GM18868 (cell line): ENCODE data around the gene NRIP1.

ENCODE experiments used
- ATAC-seq: cut with Tn5 transposase; IDR thresholded peaks from one replicate; pipeline ENCODE4 v1.9.1; 2021; ENCODE audit warnings: mild to moderate bottlenecking, moderate library complexity; ENCODE audit not compliant: unreplicated experiment

The NRIP1 gene

DNA sequence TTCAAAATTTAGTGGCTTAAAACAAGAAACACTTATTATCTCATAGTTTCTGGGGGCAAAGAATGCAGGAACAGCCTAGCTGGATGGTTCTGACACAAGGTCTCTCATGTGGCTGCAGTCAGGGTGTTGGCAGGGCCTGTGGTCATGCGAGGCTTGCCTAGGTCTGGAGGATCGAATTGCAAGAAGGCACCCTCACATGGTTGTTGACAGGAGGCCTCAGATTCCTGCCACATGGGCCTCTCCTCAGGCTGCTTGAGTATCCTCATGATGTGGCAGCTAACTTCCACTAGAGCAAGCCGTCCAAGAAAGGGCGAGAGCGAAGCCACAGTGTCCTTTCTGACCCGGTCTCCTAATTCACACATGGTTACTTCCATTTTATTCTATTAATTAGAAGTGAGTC is 6.2 kb upstream of the NRIP1 start:
- ATAC-seq: no peak

DNA sequence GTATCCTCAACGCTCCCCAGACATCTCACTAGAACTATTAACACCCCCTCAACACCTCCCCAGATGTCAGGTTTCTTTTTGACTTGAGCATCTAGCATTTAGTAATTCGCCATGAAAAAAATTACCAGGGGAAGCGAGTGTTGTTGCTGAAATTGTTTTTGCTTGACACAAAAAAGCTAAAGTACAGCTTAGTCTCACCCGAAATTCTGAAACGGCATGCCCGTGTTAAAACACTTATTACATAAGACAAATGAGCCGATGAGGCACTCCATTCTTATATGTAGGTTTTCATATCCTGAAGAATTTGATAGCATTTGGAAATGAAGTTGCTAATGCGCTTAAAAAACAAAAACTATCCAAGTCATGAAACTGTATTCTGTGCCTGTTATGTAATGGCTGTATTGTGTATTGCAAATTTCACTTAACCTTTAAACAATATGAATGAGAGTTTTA is 1.3 kb upstream of the NRIP1 start:
- ATAC-seq: no peak

DNA sequence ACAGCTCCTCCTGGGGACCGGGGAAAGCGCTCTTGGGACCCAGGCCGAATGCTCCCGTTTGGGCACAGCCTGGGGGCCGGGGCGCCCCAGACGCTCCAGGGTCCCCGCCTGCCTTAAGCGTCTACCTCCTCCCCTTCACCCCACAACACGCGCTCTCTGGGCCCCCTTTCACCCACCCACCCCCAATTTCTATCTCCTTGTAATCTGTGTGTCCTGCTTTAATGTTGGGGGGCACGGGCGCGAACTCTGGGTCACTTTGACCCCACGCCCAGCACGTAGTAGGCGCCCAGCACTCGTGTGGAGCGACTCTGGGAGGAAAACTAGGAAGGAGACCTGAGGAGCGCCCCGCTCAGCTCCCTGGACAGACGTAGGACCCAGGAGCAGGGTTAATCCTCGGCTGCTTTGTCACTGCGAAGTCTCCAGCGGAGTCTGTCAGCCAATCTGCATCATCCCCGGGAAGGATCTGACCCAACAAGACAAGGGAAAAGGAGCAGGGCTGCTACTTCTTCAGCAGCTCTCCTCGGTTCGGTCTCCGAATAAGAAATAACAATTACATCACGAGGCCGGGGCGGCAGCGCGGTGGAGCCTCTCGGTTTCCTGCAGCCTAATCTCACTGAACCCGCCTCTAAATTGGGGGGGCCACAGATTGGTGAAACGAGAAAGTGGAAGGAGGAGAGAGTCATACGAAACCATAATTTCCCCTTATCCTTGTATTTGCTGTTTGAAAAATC is 757 bp upstream of the NRIP1 start:
- peak; percentile 26 for ATAC-seq

DNA sequence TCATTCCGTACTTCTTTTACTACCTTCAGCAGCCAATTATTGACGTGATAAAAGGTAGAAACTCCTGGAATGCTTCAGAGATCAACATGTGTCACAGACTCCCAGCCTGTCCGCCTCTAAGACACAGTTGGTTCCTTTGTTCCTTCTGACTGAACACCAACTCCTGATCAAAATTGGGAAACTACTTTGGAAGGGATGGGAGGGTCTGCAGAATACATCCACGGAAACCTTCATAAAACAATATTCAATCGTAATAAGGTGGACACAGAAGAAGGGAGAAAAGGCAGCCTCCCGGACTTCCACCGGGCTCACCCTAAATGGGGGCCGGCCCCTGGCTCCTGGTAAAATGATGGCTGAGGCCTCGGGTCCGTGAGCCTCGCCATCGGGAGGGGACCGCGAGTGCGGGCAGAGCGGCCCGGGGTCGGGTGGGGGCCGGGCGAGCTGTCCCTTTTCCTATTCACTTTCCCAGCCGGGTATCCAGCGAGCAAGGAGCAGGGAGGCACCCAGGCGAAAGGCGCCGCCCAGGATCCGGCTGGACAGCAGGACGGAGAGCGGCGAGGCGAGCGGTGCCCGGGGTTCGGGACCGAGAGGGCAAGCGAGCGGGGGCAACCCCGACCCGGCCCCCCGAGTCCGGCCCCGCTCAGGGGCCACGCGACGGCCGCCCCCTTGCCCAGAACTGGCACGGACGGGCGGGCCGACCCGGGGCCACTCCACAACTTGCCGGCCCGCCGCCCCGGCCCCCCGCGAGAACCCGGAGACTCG is 805 bp downstream of the NRIP1 start:
- ATAC-seq: peak; percentile 0

DNA sequence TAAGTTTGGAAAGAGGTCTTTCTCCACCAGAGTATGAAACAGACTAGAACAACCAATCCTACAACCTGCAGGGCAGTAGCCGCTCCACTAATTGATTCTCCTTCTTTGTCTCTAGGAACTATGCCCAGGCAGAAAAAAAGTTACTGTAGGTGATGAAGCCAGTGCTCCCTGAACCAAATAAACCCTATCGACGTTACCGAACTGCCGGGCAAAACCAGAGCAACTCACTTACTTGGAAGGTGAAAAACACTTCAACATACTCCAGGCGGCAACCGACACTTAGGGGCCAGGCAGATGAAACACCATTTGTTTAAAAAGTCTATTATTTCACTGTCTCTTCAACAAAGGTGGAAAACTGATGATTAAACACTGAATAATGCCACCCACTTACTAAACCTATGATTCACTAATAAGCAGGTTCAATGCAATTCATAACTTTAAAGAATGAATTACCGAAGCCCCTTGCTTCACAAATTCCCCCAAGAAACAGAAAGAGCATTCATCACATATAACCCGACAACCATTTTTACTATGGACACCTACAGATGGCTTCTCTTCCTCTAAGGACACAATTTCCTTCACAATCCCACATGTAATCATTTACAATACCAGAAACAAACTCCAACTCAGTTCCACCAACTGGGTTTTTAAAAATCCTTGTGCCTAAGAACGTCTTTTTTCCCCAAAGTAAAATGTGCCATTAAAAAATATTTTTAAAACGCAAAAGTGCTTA is 1.6 kb downstream of the NRIP1 start:
- ATAC-seq: no peak

DNA sequence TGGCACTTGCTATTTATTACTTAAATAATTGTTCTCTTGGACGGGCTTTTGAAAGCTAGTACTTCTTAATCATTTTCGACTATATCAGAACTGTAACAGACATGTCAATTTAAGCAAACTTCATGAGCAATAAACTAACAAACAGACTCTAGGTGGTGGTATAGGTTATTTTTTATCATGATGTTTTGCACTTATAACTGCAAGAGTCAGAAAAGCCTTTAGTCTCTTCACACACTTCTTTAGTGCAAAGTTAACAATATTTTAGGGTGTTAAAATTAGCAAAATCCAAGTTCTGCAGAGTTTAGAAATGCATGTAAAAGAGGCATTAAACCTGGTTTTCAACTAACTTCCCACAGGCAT is 2.2 kb downstream of the NRIP1 start:
- no peak for ATAC-seq

DNA sequence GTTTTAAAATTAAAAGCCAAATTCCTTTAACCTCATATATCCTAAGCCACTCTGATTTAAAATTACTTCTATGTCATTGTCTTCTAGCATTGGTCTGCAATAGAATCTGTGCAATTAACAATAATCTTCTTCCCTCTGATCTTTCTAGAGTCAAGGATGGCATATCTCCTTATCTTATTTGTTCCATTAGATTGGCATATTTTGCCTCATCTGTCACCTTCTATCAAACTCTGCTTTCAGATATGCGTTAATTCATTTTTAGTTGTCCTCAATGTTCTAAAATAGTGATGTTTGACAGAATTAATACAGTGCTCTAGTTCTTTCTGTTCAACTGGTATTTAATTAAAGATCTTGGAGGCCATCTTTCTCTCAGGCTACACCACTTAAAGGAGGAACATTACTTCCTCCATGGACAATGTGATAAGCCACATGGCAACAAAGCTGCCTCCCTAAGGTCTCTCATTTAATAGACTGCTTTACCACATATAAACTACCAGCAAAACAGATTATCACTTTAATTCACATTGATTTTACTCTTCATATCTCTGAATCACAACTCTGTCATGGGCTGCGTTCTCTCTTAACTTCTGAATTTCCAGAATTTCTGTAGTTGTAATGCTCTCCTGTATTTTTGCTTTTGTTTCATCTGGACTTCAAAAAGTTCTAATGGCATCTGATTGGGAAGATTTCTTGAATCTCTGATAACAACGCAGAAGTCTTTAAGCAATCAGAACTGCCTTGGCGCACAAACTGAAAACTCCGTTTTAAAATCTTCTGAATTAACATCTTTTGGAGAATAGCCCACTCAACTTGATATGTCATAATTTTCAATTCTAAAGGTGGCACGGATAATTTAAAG is 2.8 kb downstream of the NRIP1 start:
- no peak for ATAC-seq

DNA sequence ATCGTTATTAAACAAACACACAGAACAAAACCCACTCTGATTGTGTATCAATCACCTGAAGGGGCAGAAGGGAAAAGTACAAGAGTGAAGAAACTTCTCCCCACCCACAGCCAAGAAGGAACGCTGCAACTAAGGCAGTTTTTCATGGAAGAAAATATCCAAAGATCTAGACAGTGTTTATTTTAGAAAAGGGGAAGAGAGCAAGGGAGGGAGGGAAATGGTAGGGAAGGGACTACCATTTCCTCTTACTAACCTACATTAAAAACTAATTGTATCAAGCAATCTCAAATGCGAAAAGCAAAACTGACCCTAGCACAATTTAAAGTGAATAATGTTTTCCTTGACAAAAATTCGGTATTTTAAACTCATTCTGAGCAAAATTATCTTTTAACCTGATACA is 3.5 kb downstream of the NRIP1 start:
- ATAC-seq: no peak

DNA sequence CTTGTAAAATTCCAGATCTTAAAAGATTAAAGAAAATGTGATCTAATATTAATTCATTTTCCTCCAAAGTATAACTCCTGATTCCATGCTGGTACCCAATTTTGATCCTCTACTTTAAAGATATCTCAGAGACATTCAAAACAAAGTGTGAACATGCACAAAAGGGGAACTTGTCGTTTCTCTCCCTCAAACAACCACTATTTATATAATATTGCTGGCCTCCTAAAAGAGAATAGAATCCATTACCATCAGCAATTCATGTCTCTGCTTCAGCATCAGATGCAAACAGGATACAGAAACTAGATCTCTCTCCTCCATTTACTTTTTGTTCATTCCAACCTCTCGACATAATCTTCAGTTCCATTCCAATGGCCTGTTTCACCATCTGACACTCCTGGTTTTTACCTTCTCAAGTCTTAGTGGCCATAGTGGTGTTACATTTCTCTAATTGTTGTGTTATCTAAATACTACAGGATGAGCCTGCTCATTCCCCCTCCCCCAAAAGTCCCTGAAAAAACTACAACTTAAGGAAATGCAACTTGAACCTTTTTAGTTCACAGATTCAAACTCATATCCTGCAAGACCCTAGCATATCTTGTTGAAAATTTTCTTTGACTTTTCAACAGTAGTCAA is 4.1 kb downstream of the NRIP1 start:
- ATAC-seq: no peak

DNA sequence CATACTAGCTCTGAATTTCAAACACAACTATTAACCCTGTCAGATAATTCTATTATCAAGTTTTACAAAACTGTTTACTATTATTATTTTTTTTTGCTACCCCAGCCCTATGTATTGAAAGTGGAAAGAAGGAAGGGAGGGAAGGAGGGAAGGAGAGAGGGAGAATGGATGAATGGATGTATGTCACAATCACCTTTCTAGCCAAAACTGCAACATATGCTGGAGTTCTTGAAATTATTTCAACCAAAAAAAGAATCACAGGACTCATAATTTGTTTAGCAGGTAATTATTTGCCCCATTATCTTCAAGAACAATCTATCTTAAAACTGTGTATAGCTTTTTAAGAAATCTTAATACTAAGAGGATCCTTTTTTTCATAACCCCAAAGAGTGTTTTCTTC is 5.4 kb downstream of the NRIP1 start:
- no peak for ATAC-seq

DNA sequence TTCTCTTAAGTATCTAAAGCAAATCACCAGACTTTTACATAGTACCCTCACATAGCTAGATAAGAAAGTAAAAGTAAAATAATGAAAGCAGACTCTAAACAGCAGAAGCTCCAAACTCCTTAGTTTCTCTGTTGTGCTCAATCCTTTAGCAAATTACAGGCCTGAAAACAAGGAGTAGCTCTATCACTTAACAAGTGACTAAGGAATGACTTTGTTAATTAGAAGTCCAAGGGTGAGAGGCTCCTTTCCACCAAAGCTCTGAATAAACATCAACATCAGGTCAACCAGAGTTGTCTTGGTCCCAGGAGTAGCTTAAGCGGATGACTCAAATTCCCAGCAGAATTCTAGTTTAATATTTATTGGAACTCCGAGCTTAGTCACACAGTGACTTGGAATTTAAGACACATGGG is 5.9 kb downstream of the NRIP1 start:
- ATAC-seq: peak; percentile 32

DNA sequence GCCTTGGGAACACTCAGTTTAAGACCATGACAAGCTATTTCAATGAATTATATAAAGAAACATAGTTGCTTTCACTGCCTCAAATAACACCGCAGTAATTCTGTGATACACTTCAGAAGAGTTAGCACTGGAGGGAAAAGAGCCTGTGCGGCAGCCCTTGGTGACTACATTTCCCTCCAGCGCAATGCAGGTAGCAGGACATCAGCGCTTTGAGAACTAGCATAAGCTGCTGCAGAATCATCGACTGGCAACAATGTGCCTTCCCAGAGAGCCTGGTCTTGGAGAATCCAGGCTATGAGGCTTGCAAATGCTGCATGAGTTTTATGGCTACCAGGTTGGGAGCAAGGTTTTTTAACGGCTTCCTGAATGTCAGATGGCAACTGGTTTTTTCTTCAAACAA is 7.5 kb downstream of the NRIP1 start:
- peak; percentile 23 for ATAC-seq

DNA sequence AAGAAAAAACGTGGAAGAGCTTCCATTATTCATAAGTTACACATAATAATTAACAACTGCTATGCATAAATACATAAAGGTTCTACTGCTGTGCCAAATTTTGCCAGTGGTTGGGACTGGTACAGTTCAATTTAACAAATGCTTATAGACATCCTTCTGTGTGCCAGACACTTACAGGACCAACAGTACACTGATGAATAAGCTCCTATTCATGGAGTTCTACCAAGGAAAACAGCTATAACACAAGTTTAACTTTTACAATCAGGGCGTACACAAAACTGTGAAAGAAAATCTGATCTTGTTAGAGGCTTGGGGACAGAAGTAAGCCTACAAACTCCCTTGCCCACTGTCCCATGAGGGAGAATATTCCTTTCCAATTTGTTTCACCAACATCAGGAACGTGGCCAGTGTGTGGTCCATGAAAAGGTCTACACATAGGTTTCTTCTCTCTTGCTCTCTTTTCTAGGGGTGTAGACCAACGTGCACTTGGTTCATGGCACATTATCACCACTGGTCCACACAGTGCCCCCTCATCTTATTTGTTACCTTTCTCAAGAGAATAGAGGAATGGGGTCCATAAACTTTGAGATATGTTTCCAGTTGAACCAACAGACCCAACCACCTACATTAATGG is 10.1 kb downstream of the NRIP1 start:
- ATAC-seq: no peak

DNA sequence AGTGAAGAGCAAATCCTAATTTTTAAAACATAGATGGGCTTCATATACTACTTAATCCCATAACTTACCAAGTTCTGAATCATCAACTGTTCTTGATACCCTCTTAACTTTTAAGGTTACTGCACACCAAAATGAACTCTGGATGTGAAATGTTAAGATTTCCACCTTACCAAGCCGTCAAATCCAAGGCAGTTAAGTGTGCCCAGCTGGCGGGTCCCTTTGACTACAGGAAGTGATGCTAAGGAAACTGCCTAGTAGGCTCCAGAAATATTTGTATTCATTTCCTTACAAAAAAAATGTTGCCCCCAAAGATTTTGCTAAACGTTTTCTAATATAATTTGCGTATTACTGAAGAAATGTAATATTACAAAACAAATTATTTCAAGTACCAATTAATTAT is 10.7 kb downstream of the NRIP1 start:
- no peak for ATAC-seq

DNA sequence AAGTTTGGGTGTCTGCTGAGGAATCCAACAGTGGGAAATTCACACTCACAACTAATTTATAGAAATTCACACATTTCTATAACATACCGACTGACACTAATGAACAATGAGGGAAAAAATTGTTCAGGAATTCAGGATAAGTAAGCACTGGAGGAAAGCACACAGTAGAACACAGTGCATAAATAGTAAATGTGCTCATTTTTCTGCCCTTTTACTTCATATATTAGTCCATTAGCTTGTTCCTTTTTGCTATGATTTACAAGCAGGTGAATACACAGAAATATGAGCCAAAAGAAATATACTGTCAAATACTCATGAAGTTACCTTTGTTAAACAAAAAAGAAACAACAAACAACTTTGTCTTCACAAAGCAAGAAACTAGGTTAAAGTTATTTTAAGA is 11.3 kb downstream of the NRIP1 start:
- ATAC-seq: no peak

DNA sequence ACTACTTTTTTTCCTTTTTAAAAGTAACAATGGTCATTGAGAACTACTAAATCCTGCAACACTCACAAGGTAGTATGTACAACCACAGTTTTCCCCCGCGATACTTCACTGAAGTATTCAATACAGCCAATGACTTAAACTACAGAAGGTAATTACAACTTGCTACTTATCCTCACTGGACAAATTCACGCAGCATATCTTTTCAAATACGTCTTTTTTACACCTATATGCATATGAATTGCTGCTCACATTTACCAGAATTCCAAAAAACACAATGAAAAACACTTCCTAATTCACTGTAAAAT is 12.4 kb downstream of the NRIP1 start:
- ATAC-seq: peak; percentile 12

DNA sequence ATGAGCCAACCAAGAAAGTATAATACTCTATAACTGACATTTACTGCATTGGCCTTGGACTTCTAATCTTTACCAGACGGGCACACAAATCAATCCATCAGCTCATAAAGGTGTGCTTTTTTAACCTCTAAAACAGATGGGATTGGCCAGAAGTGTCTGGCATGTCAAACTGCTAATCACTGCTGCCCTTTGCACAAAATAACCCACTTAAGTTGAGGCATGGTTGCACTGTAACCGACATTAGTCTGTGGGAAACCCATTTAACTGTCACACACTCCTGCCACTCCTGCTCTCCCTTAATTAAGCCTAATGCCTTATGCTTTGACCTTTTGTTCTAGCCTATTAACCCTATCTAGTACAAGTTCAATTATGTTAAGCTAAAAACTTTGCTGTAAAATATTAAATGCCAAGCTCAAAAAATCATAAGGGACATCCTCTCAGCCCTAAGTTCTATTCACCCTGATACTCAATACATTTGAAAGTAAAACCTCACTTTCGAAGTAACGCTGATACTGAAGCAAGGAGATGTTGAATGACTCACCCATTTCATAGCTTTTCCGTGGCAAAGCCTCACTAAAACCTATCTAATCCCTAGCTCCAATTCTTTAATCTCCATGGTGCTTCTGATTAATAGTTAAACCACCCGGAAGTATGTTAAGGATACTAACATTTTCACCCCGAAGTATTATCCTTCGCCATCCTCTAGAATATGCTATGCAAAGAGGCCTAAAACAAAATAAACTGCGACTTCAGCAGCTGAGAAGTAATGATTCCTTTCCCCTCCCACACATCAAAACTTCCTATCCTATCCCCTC is 12.9 kb downstream of the NRIP1 start:
- peak; percentile 80 for ATAC-seq

DNA sequence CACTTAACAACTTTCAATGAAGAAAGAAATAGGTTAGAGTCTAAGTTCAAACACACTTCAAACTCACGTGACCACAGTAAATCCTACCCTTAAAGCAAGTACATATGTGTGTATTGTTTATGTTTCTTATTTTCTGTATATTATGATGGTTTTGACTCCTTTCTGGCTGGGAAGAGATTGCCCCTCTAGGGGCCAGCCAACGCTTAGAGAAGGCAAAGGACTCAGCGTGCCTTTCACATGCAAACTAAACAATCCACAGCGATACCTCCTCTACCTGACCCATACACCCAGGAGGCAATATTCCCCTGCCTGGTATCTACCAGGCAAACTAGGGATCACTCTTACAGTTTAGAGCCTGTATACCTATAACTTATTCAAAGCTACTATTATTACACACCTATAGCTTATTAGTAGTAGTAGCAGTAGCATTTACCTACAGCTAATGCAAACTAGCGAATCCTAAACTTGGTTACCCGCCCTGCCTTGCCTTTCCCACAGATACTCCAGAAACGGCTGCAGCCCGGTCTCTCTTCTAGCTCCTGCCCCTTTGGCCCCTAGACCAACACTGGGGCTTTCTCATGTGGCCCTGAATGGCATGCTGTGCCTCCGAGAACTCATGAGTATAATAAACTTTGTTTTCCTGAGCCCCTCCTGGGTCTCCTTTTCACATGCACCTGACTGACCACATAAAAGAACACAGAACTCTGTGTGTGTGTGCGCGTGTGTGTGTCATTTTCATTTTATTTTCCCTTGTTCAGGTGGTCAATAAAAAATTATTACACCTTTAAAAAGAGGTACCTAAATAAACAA is 14.0 kb downstream of the NRIP1 start:
- ATAC-seq: no peak

DNA sequence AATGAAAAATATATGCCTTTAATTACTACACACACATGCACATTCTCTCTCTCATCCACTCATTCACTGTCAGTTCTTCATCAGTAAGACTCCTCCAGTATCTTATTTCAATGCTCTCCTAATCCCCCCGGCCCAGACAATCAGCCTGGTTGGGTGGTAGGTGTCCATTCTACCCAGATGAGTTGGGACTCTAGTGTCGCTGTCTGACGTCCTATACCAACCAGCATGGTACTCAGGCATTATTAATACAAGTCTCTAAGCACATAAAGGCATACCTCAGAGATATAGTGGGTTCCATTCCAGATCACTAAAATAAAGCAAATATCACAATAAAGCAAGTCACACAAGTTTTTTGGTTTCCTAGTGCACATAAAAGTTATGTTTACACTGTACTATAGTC is 19.8 kb downstream of the NRIP1 start:
- no peak for ATAC-seq
